Islet precursor cell (in vitro differentiated cells): ENCODE results near the gene FGF14.
"Not testable (repeated sequence)": the region's sequence is repeated elsewhere in the genome, so short reads cannot be mapped to it uniquely, and the experiment has no call there.

Source experiments
- DNase-seq: peaks from one replicate; pipeline ENCODE4 v3.0.0-alpha.2; 2018

Gene FGF14

GRCh38 chr13:102190930-102191329 is 210.9 kb downstream of the FGF14 start:
- DNase-seq, result no peak

GRCh38 chr13:102187313-102187712 is 214.5 kb downstream of the FGF14 start:
- DNase-seq, result no peak

DNA sequence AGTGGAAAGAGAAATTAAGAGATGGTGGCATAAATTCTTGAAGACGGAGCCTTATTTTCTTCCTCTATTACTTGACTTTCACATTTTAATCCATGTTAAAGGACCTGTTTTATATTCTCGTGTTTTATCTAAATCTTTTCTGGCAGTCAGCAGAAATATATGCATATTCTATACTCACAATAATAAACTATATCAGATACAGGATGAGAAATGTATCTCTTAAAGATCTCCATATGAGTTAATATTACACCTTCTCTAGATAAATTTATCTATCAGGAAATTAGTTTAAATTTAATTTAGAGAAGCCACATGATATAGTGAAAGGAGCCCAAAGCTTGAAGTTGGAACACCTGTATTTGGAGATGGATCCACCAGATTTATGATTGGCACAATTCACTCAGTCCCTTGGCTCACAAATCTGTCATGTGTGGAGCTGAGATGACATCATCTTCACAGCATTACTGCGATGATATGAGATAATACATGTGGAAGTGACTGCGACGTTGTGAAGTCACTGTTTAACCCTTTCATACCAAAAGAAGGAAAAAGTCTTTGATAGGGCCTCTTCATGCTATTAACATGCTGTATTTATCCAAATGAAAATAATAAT is 216.4 kb downstream of the FGF14 start:
- DNase-seq, result no peak

DNA sequence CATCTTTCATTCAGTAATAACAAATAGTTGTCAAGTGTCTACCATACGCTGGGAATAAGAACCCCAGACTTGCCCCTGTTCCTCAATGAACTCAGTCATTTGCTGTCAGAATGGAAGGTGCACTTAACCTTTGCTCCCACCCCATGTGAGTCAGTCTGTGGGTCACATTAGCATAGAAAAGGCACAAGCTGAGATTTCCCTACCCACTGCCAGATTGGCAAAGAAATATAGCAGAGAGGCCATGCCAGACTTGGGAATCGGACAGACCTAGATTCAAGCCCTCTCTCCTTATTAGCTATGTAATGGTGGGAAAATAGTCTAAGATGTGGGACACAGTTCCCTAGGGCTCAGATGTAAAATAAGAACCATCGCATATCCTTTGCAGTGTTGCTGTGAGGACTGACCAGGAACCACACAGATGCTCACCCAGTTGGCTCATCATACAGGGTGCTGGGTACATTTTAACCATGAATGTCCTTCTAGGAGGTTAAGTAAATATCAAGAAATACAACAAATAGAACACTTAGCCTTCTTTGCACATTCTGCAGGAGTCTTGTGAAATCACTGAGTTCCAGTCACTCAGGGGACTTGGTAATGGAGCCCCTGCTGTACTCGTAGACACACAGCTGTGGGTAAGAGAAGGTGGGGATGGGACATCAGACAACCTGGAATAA is 218.2 kb downstream of the FGF14 start:
- DNase-seq, result no peak

DNA sequence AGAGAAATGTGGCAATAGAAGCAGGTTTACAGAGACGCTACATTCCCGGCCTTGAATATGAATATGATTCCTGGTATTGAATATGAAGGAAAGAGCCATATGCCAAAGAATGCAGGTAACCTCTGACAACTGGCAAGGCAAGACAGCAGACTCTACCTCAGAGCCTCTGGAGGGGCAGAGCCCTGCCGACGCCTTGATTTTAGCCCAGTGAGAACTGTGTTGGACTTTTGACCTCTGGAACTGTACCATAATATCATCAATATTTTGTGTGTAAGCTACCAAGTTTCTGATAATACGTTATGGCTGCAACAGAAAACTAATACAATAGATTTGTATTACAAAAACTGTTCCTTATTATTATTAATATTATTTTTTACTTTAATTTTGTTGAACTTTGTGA is 219.7 kb downstream of the FGF14 start:
- no peak for DNase-seq

- DNase-seq, result no peak
These were observed 224.4 kb downstream of the FGF14 start for GRCh38 chr13:102177431-102177830.

DNA sequence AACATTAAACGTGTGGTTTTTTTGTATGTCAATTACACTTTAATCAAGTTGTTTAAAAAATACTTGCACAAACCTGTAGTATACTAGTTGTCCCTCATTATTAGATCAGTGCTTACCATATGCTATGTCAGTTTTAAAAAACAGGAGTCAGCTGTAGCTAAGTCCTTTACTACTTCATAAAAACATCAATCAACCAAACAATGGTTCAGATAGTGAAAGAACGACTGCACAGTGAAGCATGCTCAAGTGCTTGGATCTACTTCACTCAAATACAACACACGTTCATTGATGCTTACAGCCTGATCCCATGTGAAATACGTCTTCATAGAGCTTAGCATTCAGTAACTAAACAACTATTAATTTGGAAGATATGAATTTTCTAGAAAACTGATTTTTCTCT is 225.0 kb downstream of the FGF14 start:
- no peak for DNase-seq

DNA sequence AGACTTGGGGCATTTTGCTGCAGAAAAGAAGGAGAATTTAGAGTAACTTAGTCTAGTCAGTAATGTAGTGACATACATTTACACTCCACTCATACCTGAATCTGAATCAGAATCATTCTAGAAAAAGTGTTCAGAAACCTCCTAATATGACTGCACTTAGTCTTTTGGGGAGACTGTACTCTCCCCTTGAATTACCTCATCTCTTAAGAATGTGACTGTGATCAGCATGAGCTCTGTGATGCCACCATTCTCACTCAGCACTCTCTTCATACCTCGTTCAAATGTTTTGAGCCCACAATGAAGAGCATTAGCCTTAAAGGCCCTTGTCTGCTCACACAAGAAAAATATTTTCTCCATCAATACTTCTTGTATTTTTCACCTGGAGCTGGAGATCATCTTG is 229.4 kb downstream of the FGF14 start:
- no peak for DNase-seq

DNA sequence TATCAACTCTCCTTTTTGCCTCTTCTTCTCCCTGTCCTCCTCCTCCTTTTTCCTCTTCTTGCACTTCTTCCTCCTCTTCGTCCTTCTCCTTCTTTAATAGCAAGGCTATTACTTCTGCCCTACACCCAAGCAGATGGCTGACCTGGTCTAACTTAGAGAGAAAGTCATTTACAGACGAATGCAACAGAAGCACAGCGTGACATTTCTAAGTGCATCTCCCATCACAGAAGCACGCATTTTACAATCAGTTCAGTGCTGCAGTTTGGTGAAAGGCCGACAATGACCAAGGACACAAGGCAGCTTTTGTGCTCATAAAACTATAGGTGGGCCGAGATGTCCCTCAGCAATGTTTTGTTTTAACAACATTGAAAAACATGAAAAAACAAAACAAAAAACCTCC is 231.5 kb downstream of the FGF14 start:
- no peak for DNase-seq

DNA sequence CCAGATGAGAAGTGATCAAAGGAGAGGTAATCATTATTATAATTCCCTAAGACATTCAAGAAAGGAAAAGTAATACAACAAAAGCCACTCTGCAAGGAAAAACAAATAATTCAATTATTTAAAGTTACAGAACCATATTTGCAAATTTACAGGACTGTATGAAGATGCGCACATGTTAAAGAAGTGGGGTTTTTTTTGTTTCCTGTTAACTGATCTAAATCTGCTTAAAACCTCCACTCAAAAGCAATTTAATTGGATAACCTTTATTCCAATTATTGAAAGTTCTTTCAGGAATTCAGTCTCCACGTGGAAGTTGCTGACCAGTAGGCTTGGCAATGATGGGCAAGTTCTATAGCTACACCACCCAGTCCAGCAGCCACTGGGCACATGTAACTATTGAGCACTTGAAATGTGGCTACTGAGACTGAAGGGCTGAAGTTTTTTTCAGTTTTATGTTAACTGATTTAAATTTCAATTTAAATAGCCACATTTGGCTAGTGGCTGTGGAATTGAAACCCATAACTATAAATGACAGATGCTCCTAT is 232.3 kb downstream of the FGF14 start:
- DNase-seq, result no peak

GRCh38 chr13:102152790-102153189 is 249.1 kb downstream of the FGF14 start:
- DNase-seq, result no peak

GRCh38 chr13:102147353-102147752 is 254.5 kb downstream of the FGF14 start:
- DNase-seq, result no peak

- no peak for DNase-seq
These were observed 256.1 kb downstream of the FGF14 start for GRCh38 chr13:102145750-102146149.

DNA sequence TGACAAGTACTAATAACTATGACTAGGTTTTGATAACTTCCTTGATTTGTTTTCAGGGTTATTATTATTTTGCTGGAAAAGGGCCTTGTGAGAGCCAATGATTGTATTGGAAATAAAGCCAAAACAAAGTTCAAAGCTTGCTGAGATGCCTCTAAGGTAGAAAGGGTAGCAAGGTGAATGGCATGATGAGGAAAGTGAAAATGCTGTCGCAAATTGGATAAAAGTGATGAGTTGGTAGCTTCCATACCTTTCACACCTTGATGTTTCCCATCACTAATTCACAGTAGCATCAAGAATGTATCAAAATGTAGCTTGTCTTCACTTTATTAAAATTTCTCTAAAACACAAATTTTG is 259.4 kb downstream of the FGF14 start:
- DNase-seq, result no peak

GRCh38 chr13:102141625-102142472 is 260.0 kb downstream of the FGF14 start:
- no peak for DNase-seq

DNA sequence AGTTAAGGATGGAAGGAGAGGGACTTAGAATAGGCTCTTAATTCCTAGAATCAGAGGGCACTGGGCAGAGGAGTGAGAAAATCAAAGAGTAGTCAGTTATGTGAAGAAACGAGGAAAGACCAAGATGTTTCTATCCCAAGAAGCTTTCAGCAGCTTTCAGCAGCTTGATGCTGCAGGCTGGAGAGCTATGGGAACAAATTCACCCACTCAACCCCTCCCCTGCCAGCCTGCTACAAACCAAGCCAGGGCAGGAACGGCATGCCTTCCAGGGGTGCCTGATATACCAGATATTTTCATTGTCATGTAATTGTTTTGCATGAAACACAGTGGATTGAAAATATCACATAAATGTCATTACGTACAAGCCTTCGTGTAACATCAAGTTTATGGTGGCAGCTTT is 262.2 kb downstream of the FGF14 start:
- no peak for DNase-seq

DNA sequence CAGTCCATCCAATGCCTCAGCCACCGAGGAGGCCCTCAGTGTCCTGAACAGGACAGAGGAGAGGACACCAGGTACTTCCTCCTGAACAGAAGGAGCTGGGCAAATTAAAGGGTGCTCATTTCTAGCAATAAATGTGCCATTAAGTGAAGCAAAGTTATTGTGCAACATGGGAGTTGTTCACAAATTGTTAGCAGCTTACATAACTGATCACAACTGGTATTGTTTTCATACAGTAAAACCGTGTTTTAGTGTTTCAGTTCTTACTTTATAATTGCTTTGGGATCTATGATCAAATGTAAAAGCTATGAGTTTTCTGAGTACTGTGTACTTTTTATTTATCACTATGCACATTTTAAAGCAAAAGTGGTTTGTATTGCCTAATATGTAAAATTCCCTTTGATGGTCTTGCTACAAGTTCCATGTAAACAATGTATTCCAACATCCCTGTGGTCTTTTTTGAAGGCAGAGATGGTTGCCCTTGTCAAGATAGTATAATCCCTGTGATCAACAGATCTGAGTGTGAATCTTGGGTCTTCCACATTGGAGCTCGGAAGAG is 263.1 kb downstream of the FGF14 start:
- DNase-seq, result no peak

DNA sequence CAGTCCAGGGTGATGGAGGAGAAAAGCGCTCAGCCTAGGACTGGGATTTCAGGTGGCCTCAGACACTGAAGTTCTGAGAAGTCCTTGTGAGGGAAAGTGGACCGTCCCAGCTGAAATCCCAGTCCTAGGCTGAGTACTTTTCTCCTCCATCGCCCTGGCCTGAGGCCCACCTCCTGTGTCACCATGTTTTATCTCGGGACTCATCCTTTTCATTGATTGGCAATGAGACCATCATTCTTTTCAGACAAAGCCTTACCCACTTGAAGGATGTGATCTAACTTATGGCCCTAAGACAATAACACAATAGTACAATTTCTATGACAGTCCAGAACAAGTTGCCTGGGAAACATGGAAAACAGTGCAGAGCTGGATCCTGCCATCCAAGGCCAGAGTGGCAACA is 263.9 kb downstream of the FGF14 start:
- DNase-seq, result not testable (repeated sequence)

GRCh38 chr13:102136735-102137296 is 265.0 kb downstream of the FGF14 start:
- no peak for DNase-seq

DNA sequence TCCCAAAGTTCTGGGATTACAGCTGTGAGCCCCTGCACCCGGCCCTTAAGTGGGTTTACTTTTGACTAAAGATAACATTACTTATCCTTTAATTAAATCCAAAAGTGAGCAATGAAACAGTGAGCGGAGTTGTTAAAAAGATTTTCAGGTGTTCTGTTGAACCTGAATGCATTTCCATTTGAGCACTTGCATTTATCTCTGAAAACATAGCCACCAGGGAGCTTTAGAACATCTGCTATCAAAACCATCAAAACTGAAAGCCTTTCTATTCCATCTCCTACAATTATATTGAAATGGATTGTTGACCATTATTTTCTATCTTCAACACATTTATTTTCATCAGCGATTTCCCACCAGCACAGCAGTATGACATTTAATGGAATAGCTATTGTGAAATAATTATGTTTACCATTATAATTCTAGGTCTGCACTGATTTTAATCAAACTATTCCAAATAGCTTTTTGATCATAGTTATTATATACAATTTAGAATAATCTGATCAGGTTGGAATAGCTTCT is 269.0 kb downstream of the FGF14 start:
- no peak for DNase-seq

DNA sequence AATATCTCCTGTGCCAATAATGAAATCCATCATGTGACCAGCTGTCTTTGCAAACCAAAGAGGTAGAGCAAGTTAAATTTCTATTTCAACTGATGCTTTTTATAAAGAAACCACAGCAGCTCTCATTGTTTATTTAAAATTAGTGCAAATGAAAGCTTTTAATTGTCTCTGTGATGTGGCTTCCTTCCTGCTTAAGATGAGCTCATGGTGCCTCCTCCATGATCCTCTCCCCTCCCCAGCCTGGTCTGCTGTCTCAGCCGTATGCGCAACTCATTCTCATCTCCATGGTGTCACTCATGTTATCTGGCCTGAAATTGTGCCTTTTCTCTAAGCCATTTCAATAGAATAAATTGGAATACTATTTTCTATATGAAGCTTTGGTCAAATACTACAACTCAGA is 270.6 kb downstream of the FGF14 start:
- DNase-seq, result no peak

GRCh38 chr13:102128216-102128810 is 273.5 kb downstream of the FGF14 start:
- no peak for DNase-seq

DNA sequence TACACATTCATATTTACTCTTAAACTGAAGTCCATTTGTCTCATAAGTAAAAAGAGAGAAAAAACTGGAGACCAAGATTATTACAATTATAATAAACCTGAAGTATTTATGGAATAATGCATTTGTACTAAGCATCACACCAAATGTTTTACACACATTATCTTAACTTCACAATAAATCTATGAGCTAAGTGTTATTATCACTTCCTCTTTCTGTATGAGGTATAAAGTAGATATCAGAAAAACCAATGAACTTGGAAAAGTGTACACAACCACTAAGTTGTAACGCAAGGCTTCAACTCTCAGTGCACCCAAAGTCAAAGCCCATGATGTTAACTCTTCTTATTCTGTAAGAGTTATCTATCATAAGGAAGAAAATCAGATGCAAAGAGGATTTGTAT is 274.7 kb downstream of the FGF14 start:
- DNase-seq, result no peak
